GM12874 (cell line): ENCODE data around the gene KRTAP5-4.

Experiments used
- TF ChIP-seq, protein P1 (sequence below): IDR thresholded peaks from 2 replicates; pipeline ENCODE4 v1.5.1; 2011; ENCODE audit warnings: low read depth, mild to moderate bottlenecking, control low read depth, low read length, moderate library complexity; ENCODE audit not compliant: insufficient read depth

KRTAP5-4 gene

DNA sequence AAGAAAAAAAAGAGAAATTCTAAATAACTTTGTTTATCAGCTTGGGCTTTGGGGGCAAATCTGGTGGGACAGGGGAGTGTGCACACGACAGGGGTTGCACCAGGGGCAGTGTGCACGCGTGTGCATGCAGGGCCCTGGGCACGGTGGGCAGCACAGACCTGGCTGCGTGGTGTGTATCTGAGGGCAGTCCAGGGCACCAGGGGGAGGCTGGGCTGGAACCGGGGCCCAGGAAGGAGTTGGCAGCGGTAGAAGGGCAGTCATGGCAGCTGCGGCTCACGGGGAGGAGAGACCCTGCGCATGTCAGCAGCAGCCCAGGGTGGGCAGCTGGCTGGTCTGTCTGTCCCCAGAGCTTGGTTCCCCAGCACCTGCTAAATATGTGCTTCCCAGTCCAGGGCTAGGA lies 11.9 kb upstream of the KRTAP5-4 start:
- TF ChIP-seq, protein P1, sequence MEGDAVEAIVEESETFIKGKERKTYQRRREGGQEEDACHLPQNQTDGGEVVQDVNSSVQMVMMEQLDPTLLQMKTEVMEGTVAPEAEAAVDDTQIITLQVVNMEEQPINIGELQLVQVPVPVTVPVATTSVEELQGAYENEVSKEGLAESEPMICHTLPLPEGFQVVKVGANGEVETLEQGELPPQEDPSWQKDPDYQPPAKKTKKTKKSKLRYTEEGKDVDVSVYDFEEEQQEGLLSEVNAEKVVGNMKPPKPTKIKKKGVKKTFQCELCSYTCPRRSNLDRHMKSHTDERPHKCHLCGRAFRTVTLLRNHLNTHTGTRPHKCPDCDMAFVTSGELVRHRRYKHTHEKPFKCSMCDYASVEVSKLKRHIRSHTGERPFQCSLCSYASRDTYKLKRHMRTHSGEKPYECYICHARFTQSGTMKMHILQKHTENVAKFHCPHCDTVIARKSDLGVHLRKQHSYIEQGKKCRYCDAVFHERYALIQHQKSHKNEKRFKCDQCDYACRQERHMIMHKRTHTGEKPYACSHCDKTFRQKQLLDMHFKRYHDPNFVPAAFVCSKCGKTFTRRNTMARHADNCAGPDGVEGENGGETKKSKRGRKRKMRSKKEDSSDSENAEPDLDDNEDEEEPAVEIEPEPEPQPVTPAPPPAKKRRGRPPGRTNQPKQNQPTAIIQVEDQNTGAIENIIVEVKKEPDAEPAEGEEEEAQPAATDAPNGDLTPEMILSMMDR = no peak

DNA sequence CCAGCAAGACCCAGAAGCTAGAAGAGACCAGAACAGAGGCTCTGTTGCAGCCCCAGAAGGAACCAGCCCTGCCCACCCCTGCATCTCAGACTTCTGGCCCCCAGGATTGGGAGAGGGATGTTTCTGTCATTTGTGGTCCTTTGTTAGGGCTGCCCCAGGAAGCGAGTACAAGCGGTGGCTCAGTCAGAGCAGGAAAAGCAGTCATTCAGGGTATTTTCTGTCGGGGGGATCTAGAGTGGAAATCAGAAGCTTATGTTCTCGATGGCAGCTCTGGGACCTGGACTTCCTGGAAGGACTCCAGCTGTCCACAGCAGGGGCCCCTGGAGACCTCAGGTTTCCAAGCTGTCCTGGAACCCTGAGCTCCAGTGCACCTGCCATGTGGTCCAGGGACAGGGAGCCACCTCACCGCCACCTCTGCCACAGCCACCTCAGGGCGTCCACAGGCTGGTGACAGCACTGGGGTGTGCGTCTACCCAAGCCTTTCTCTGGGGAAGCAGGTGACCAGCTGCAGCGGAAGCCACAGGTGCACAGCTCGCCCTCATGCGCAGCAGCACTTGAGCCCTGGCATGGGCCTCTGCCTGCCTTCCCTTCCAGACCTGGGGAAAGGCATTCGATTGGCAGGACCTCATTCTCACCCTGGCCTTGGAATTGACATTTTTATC lies 10.2 kb upstream of the KRTAP5-4 start:
- TF ChIP-seq, protein P1 = no peak

DNA sequence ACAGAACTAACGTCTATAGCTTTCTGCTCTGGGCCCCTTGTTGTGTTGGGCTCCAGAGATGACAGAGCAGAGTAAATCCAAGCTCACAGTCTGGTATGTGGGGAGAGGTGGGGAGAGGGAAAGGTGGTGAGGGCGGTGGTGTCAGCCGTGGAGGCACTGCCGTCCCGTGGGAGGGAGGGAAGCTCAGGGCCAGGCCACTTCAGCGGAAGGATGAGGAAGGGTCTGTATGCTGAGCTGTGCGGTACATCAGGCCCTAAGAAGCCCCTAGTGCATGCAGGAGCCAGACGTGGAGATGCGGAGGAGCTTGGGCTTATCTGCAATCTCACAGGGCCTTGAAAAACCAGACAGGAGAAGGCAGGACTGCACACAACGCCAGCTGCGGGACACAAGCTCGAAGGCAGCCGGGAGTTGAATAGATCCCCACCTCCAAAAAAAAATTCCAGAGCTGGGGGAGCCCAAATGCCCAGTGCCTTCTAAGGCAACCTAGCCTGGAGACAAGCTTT lies 9.2 kb upstream of the KRTAP5-4 start:
- TF ChIP-seq, protein P1 = no peak

DNA sequence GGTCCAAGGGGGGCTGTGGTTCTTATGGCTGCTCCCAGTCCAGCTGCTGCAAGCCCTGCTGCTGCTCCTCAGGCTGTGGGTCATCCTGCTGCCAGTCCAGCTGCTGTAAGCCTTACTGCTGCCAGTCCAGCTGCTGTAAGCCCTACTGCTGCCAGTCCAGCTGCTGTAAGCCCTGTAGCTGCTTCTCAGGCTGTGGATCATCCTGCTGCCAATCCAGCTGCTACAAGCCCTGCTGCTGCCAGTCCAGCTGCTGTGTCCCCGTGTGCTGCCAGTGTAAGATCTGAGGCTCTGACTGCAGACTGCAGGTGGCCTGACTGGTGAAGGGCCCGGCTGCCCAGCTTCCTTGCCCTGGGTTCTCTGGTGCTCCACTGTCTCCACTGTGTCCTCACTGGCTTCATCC lies 8.3 kb upstream of the KRTAP5-4 start:
- TF ChIP-seq, protein P1 = no peak

DNA sequence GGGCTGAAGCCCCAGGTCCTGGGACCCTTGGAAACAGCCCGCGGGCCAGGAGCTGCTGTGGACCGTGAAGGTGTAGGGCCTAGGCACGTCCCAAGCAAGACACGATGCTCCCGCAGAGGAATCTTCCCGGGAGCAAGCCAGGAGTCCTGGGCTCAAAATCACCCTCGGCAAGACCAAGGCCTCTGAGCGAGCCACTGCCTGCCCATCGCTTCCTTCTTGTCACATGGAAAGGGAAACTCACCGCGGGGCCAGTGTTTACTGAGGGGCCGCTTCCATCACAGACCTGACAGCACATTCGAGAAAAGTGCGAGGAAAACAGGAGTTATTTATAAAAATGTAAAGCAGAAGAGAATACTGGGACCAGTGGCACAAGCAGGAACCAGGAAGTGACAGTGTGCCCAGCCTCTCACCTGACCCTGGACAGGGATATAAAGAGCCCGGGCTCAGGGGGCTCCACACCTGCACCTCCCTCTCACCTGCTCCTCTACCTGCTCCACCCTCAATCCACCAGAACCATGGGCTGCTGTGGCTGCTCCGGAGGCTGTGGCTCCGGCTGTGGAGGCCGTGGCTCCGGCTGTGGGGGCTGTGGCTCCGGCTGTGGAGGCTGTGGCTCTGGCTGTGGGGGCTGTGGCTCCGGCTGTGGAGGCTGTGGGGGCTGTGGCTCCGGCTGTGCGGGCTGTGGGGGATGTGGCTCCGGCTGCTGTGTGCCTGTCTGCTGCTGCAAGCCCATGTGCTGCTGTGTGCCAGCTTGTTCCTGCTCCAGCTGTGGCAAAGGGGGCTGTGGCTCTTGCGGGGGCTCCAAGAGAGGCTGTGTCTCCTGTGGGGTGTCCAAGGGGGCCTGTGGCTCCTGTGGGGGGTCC lies 7.6 kb upstream of the KRTAP5-4 start, which contains the start of gene KRTAP5-5:
TSS of gene KRTAP5-5 (plus strand) at position 450 of the 860 bp plus-strand sequence. CDS start at position 516, 66 bp downstream.
- TF ChIP-seq, protein P1 = no peak

- TF ChIP-seq, protein P1 = peak; percentile 98
These were observed 6.8 kb upstream of the KRTAP5-4 start for GRCh38 chr11:1628506-1629325.
